Stimulated activated naive B cell treated with anti-CD40 and anti-IgM and Interleukin-4, amounts not matched to agents 10 μg/mL and 1 μg/mL and 100 μg/mL, for 72 hours (primary cell): ENCODE results near the gene KIAA1217.

ENCODE experiments used
- ATAC-seq, 2 donors: fragments of 150-1000 bp; cut with Tn5 transposase; replicated peaks; 2 replicates each; pipeline ENCODE4 v1.10.0; 2021; ENCODE audit warnings: moderate library complexity in 1 of 2
- DNase-seq: peaks from one replicate; pipeline ENCODE4 v3.0.0; 2021
- H3K27ac Mint-ChIP-seq: one replicate; pipeline ENCODE4 v1.8.0; 2022; ENCODE audit warnings: mild to moderate bottlenecking, mixed read lengths
- H3K27me3 Mint-ChIP-seq, 2 donors: one replicate each; pipeline ENCODE4 v1.8.0; 2022; ENCODE audit warnings: mixed read lengths in 2 of 2
- H3K36me3 Mint-ChIP-seq, 2 donors: one replicate each; pipeline ENCODE4 v1.8.0; 2022; ENCODE audit warnings: mixed read lengths in 2 of 2, mild to moderate bottlenecking in 1 of 2
- H3K4me1 Mint-ChIP-seq, 2 donors: one replicate each; pipeline ENCODE4 v1.8.0; 2022; ENCODE audit warnings: mixed read lengths in 2 of 2, mild to moderate bottlenecking in 1 of 2
- H3K4me3 Mint-ChIP-seq, 2 donors: one replicate each; pipeline ENCODE4 v1.8.0; 2022; ENCODE audit warnings: mild to moderate bottlenecking in 2 of 2, mixed read lengths in 2 of 2, moderate library complexity in 1 of 2
- H3K9me3 Mint-ChIP-seq, 2 donors: one replicate each; pipeline ENCODE4 v1.8.0; 2022; ENCODE audit warnings: mixed read lengths in 2 of 2, mild to moderate bottlenecking in 1 of 2

KIAA1217 gene

DNA sequence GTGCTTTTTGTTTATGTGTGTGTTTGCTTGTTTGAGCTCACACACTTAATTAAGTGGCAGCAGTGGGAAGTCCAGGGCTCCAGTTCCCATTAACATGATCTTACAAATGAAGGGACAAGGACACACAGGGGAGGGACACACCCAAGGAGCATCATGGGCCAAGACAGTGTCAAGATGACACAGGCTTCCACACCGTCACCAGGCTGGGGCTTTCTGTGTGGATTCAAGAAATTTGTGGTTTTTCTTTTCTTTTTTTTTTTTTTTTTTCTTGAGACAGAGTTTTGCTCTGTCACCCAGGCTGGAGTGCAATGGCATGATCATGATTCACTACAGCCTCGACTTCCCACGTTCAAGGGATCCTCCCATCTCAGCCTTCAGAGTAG is 173.6 kb downstream of the KIAA1217 start:
- Mint-ChIP-seq H3K4me3 (no peak overlapping the region), H3K4me1 (peaks cover 1 to 6% of the 10 kb centered on the region in 2 donors), H3K9me3 (peaks cover 3 to 7% of the 10 kb centered on the region in 2 donors), H3K36me3 (peaks cover 0 to 2% of the 10 kb centered on the region in 2 donors), H3K27ac (no peak overlapping the region), H3K27me3 (peaks cover 5 to 11% of the 10 kb centered on the region in 2 donors)
- peak in 1 of 2 donors; percentile 22 for ATAC-seq
- no peak for DNase-seq

DNA sequence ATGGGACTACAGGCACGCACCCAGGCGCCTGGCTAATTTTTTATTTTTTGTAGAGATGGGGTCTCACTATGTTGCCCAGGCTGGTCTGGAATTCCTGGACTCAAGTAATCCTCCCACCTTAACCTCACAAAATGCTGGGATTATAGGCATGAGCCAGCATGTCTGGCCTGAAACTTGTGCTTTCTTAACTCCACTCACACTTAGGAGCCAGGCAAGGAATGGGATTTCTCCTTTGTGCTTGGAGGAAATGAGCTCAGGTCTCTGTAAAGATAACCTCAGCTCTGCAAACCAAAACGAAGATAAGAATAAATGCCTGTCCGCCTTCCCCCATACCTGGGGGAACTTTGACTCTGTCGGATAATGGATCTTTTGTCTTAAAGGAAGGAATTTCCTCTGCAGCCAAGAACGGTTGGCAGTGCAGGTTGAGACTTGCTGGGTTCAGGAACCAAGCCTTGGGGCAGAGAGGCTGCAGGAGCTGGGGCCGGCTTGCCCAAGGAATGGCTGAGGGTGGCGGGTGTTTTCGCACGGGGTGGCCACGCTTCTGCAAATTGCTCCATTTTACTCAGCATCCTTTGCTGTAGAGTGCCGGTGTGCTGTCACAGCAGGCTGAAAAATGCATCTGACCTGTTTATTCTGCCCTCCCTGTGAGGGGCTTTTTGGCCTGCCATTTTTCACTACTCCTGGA is 174.2 kb downstream of the KIAA1217 start:
- peaks cover 5 to 11% of the 10 kb centered on the region in 2 donors for H3K27me3 Mint-ChIP-seq
- DNase-seq (no peak), ATAC-seq (peak; percentile 64 to 81)
- peak overlapping the region; percentile 67 for H3K27ac Mint-ChIP-seq
- peaks cover 0 to 2% of the 10 kb centered on the region in 2 donors for H3K36me3 Mint-ChIP-seq
- H3K9me3 Mint-ChIP-seq: peaks cover 3 to 7% of the 10 kb centered on the region in 2 donors
- H3K4me3 Mint-ChIP-seq: no peak overlapping the region
- peaks cover 1 to 6% of the 10 kb centered on the region in 2 donors for H3K4me1 Mint-ChIP-seq

DNA sequence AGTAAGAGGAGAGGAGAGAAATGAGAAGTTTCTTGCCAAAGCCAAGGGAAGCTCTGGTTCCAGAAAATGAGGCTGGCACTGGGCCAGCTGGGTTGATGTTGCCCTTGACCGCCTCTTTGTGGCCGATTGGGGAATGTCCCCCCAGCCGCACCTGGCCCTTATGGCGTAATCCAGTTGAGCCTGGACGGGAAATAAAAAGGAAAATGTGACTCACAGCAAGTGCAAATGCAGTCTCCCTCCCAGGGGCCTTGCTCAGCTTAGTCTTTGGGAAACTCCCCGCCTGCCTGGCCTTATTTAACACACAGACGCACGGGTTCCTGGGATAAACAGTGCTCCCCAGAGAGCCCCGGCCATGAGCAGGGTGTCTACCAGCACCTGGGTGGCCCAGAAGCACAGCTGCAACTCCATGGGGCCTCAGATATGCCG is 174.8 kb downstream of the KIAA1217 start:
- Mint-ChIP-seq H3K9me3 (peaks cover 2 to 3% of the 10 kb centered on the region in 2 donors), H3K4me3 (peak overlapping the region in 1 of 2 donors; percentile 21), H3K27me3 (peaks cover 5 to 11% of the 10 kb centered on the region in 2 donors), H3K27ac (peak overlapping the region; percentile 67), H3K4me1 (peaks cover 1 to 6% of the 10 kb centered on the region in 2 donors), H3K36me3 (peaks cover 0 to 2% of the 10 kb centered on the region in 2 donors)
- ATAC-seq (peak; percentile 83 to 87), DNase-seq (peak; percentile 68)

DNA sequence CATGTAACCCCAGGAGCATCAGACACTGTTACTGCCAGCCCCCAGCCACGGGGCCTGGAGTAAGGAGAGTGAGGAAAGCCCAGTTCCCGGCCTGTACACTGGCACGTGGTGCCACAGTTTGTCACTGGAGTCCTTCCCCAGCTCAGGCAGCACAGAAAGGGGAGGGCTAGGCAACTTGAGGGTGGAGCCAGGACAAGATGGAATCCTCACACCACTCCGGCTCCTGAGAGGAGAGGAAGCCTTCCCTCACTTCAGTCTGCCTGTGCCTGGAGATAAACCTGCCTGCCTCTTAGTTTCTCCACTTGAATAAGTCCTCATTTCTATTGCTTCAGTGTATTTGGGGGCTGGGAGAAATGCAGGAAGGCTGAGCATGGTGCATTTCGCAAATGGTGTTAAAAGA is 176.0 kb downstream of the KIAA1217 start:
- H3K4me3 Mint-ChIP-seq: no peak overlapping the region
- peaks cover 0 to 2% of the 10 kb centered on the region in 2 donors for H3K36me3 Mint-ChIP-seq
- no peak overlapping the region for H3K27ac Mint-ChIP-seq
- peaks cover 2 to 3% of the 10 kb centered on the region in 2 donors for H3K9me3 Mint-ChIP-seq
- peaks cover 5 to 11% of the 10 kb centered on the region in 2 donors for H3K27me3 Mint-ChIP-seq
- ATAC-seq (no peak), DNase-seq (no peak)
- peaks cover 1 to 6% of the 10 kb centered on the region in 2 donors for H3K4me1 Mint-ChIP-seq

DNA sequence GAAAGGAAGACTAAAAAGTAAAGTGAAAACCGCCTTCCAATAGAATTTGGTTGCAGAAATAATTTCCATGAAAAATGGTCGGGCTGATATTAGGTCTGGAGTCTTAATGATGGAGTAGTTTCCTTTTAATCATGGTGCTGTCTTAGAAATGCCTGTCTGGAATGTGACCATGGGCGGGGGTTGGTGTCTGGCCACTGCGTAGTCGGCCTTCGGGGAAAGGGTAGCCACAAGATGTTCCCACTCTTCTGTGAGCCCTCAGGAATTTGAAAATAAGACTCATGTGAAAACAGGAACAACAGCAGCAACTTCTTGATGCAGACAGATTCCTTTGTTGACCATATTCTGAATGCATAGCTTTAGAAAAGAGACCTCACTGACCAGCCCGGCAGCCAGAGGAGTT is 176.8 kb downstream of the KIAA1217 start:
- Mint-ChIP-seq H3K27ac (no peak overlapping the region), H3K36me3 (peaks cover 0 to 2% of the 10 kb centered on the region in 2 donors), H3K27me3 (peaks cover 5 to 11% of the 10 kb centered on the region in 2 donors), H3K9me3 (peaks cover 2 to 3% of the 10 kb centered on the region in 2 donors), H3K4me1 (peaks cover 1 to 6% of the 10 kb centered on the region in 2 donors), H3K4me3 (no peak overlapping the region)
- DNase-seq (no peak), ATAC-seq (no peak)

DNA sequence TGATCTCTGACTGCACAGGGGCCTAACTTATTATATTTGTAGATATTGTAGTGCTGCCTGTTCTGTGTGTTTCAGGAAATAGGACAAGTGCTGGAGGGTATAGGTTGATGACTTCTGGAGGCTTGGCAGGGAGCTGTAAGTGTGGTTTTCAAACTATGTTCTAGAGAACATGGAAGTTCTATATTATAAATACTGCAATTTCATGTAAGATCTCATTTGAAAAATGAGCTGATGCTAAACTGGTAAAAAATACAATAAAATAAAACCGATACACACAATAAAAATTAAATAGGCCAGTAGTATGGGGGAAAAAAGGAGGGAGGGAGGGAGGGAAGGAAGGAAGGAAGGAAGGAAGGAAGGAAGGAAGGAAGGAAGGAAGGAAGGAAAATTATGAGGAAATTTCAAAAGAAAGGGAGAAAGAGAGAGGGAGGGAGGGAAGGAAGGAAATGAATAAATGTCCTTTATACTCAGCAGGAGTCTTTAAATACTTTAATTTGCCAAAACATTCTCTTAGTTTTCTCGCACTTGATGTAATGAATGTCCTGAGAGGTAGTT is 181.3 kb downstream of the KIAA1217 start:
- Mint-ChIP-seq H3K27me3 (no peaks in the 10 kb centered on the region), H3K9me3 (no peaks in the 10 kb centered on the region), H3K4me1 (no peaks in the 10 kb centered on the region), H3K4me3 (no peak overlapping the region), H3K27ac (no peak overlapping the region), H3K36me3 (no peaks in the 10 kb centered on the region)
- no peak for ATAC-seq
- DNase-seq: no peak

DNA sequence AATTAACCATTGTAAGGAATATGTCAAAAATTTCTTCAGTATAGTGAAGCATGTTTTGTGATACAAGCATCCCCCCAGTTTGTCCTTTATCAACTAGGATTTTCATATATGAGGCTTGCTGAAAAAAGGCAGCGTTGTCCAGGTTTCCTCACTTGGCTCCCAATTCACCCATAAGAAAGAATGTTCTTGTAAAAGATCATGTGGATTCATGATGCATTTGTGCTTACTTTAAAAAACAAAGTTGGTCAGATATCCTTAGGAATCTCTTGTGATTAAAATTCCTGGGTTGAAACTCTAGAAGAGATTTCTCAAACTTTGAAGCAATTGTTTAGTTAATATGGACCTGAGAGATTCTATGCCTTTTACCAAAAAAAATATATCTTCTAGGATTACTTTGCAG is 181.8 kb downstream of the KIAA1217 start:
- ATAC-seq (no peak), DNase-seq (no peak)
- Mint-ChIP-seq H3K9me3 (no peaks in the 10 kb centered on the region), H3K27me3 (no peaks in the 10 kb centered on the region), H3K4me1 (no peaks in the 10 kb centered on the region), H3K36me3 (no peaks in the 10 kb centered on the region), H3K4me3 (no peak overlapping the region), H3K27ac (no peak overlapping the region)

DNA sequence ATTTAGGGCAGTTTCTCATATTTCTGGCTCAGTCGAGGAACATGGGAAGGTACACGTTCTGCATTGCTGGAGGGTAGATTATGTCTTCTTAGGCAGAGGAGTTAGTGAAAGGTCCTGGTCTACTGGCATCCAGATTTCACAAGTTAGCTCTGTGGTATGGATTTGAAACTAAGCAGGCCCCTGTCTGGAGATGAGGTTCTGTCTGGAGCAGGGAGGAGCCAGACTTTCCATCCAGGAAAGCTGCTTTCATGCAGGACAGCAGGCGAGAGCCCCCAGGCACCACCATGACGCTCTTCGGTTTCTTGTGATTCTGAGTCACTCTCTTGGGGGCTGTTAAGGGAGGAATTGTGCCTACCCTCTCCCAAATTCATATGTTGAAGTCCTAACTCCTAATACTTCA is 184.3 kb downstream of the KIAA1217 start:
- H3K4me3 Mint-ChIP-seq: no peak overlapping the region
- H3K9me3 Mint-ChIP-seq: no peaks in the 10 kb centered on the region
- H3K27ac Mint-ChIP-seq: no peak overlapping the region
- no peaks in the 10 kb centered on the region for H3K36me3 Mint-ChIP-seq
- no peak for ATAC-seq
- peaks cover 0 to 6% of the 10 kb centered on the region in 2 donors for H3K27me3 Mint-ChIP-seq
- DNase-seq: no peak
- H3K4me1 Mint-ChIP-seq: no peaks in the 10 kb centered on the region

DNA sequence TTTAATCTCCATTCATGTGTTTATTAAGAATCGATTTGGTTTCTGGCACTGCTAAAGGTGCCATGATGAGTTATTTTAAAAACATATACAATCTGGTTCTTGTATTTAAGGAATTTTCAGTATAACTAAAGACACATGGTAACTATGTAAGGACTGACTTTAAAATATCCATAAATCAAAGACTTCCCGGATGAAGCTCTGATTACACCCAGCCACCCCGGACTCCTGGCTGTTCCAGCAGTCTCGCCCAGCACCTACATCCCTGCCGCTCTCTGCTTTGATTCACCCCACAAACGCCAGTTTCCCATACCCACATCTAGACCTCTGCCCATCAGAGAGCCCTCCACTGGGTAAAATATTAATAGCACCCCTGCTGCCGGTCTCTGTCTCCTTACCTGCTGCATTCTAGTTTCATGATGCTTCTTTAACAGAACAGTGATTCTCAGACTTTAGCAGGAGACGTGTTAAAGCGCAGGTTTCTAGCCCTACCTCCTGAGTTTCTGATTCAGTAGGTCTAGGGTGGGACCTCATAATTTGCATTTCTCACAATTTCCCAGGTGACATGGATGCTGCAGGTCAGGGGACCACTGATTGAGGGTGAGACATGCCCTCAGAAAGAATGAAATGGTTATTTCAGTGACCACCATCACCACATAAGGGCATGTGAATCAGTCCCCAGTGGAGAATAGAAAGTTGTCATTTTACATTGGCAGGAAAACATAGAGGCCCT is 185.7 kb downstream of the KIAA1217 start:
- Mint-ChIP-seq H3K27me3 (peaks cover 0 to 6% of the 10 kb centered on the region in 2 donors), H3K4me3 (no peak overlapping the region), H3K4me1 (no peaks in the 10 kb centered on the region), H3K9me3 (no peaks in the 10 kb centered on the region), H3K36me3 (no peaks in the 10 kb centered on the region), H3K27ac (no peak overlapping the region)
- DNase-seq (no peak), ATAC-seq (no peak)

DNA sequence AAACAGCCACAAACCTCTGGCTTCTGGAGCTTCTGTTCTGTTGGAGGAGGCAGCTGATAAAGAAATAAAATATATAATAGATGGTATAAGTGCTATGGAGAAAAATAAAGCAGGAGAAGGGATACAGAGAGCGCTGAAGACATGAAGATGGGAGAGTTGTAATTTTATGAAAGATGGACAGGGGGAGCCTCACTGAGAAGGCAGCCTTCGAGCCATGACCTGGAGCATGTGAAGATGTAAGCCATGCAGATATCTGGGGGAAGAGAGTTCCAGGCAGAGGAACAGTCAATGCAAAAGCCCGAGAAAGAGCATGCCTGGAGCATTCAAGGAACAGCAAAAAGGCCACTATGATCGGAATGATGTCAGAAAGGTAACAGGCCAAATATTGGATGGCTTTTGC is 187.5 kb downstream of the KIAA1217 start:
- Mint-ChIP-seq H3K4me3 (no peak overlapping the region), H3K27ac (no peak overlapping the region), H3K36me3 (no peaks in the 10 kb centered on the region), H3K27me3 (peaks cover 0 to 6% of the 10 kb centered on the region in 2 donors), H3K9me3 (no peaks in the 10 kb centered on the region), H3K4me1 (no peaks in the 10 kb centered on the region)
- DNase-seq (no peak), ATAC-seq (no peak)

DNA sequence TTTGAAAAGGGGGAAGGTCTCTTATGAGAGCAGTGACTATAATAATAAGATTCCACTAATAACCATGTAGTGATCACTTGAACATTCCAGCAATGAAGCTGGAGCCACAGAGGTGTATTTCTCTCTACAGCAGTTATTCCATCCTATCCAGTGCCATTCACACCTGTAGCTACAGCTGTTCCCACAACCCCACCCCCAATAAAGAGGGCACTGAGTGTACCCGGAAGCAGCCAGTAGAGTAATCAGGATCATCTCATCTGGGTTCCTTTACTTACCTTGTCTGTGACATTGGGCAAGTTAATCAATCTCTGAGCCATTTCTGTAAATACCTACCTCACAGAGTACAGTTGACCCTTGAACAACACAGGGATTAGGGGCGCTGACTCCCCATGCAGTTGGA is 188.7 kb downstream of the KIAA1217 start:
- H3K4me3 Mint-ChIP-seq: no peak overlapping the region
- peaks cover 0 to 6% of the 10 kb centered on the region in 2 donors for H3K27me3 Mint-ChIP-seq
- no peak for DNase-seq
- no peak for ATAC-seq
- no peak overlapping the region for H3K27ac Mint-ChIP-seq
- no peaks in the 10 kb centered on the region for H3K4me1 Mint-ChIP-seq
- H3K9me3 Mint-ChIP-seq: no peaks in the 10 kb centered on the region
- no peaks in the 10 kb centered on the region for H3K36me3 Mint-ChIP-seq

DNA sequence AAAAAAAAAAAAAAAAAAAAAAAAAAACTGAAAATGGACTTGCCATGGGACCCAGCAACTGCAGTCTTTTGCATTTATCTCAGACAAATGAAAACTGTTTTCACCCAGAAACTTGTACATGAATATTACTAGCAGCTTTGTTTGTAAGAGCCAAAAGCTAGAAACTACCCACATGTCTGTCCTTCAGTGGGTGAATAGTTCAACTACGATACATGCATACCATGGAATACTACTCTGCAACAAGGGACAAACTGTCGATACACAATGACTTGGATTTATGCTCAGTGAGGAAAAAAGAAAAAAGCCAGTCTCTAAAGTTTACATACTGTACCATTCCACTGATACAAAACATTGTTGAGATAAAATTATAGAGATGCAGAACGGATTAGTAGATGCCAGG is 195.6 kb downstream of the KIAA1217 start:
- H3K27me3 Mint-ChIP-seq: no peaks in the 10 kb centered on the region
- H3K36me3 Mint-ChIP-seq: no peaks in the 10 kb centered on the region
- H3K4me1 Mint-ChIP-seq: no peaks in the 10 kb centered on the region
- no peak for ATAC-seq
- no peak overlapping the region for H3K27ac Mint-ChIP-seq
- DNase-seq: no peak
- no peak overlapping the region for H3K4me3 Mint-ChIP-seq
- H3K9me3 Mint-ChIP-seq: peaks cover 0 to 4% of the 10 kb centered on the region in 2 donors

DNA sequence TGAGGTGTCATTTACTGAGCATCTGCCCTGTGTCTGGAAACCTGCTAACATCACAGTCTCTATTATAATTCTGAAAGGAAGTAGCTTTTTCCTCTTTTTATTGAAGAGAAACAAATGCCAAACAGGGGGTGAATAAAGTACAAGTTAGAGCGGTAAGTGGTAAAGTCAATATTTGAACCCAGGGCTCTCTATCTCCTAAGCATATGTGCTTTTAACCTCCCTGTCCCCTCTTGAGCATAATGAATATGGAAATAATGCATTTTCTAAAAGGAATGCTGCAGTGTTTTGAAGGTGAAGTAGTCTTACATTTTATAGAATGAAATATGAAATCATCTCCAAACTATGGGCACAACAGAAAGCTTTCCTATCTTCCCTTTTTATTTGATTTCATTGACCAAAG is 196.7 kb downstream of the KIAA1217 start:
- Mint-ChIP-seq H3K36me3 (no peaks in the 10 kb centered on the region), H3K9me3 (peaks cover 0 to 4% of the 10 kb centered on the region in 2 donors), H3K4me1 (no peaks in the 10 kb centered on the region), H3K27ac (no peak overlapping the region), H3K4me3 (no peak overlapping the region), H3K27me3 (no peaks in the 10 kb centered on the region)
- no peak for ATAC-seq
- no peak for DNase-seq

DNA sequence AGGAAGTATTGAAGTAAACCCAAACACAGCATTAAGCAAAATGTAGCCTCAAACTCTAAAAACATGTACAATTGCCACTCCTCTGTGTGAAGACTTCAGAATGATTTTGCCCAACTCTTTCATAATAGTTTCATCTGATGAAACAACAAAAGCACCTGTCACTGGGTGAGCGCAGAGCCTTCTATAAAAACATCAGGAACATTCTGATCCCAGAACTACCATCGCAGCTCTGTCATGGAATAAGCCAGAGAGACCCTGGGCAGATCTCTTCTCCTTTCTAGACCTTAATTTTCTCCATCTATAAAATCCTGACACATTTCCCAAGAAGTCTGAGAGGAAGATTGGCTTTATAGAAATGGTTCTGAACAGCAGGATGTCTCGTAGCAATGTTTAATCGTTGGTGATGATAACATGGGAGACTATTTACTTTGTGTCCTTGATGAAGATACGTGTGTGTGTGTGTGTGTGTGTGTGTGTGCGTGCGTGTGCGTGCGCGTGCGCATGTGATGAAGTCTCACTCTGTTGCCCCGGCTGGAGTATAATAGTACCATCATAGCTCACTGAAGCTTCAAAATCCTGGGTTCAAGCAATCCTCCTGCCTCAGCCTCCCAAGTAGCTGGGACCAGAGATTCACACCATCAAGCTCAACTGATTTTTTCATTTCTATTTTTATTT is 198.0 kb downstream of the KIAA1217 start:
- no peak for DNase-seq
- H3K4me3 Mint-ChIP-seq: no peak overlapping the region
- H3K36me3 Mint-ChIP-seq: no peaks in the 10 kb centered on the region
- no peak overlapping the region for H3K27ac Mint-ChIP-seq
- H3K9me3 Mint-ChIP-seq: peaks cover 0 to 4% of the 10 kb centered on the region in 2 donors
- H3K4me1 Mint-ChIP-seq: no peaks in the 10 kb centered on the region
- ATAC-seq: no peak
- H3K27me3 Mint-ChIP-seq: no peaks in the 10 kb centered on the region
